GM12873 (cell line): ENCODE measurements around the gene CHPF.

Experiments used
- TF ChIP-seq, protein P1 (sequence below): IDR thresholded peaks from 2 replicates; pipeline ENCODE4 v1.5.1; 2012; ENCODE audit warnings: low read depth, mild to moderate bottlenecking, moderate library complexity, low read length, control low read depth; ENCODE audit not compliant: insufficient read depth; ENCODE audit errors: missing control alignments

CHPF gene

GRCh38 chr2:219553168-219553417 is 9.5 kb upstream of the CHPF start:
- TF ChIP-seq, protein P1, sequence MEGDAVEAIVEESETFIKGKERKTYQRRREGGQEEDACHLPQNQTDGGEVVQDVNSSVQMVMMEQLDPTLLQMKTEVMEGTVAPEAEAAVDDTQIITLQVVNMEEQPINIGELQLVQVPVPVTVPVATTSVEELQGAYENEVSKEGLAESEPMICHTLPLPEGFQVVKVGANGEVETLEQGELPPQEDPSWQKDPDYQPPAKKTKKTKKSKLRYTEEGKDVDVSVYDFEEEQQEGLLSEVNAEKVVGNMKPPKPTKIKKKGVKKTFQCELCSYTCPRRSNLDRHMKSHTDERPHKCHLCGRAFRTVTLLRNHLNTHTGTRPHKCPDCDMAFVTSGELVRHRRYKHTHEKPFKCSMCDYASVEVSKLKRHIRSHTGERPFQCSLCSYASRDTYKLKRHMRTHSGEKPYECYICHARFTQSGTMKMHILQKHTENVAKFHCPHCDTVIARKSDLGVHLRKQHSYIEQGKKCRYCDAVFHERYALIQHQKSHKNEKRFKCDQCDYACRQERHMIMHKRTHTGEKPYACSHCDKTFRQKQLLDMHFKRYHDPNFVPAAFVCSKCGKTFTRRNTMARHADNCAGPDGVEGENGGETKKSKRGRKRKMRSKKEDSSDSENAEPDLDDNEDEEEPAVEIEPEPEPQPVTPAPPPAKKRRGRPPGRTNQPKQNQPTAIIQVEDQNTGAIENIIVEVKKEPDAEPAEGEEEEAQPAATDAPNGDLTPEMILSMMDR: no peak

DNA sequence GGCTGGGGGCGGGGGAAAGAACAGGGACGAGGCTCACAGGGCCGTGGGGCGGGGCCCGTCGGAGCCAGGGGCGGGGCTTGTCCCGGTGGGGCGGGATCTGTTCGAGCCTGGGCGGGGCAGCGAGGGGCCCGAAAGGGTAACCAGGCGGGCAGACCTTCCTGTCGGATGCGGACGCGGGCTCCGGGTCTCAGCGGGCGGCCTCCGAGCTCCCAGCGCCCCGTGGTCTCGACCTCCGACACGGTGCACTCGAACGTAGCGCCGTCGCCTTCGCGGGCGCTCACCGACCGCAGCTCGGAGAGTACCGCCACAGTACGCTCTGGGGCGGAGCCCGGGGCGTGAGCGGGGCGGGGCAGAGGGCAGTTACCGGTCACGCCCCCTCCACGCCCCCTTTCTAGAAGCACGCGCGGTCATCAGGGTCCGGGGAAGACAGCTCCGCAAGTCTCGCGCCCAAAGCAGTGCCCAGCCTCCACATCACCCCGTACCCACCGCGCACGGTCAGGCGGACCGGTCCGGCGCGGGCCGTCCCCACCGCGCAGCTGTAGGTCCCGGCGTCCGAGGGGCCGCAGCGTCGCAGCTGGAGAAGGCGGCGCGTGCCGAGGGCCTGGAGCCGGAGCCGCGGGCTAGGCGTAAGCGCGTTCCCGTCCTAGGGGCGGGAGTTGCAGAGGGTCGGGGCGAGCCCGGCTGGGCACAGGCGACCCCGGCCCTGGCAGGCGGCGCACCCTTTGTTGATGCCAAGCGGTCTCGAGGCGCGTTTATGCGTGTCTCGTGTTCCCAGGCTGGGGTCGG is 9.0 kb upstream of the CHPF start:
- TF ChIP-seq, protein P1: no peak

DNA sequence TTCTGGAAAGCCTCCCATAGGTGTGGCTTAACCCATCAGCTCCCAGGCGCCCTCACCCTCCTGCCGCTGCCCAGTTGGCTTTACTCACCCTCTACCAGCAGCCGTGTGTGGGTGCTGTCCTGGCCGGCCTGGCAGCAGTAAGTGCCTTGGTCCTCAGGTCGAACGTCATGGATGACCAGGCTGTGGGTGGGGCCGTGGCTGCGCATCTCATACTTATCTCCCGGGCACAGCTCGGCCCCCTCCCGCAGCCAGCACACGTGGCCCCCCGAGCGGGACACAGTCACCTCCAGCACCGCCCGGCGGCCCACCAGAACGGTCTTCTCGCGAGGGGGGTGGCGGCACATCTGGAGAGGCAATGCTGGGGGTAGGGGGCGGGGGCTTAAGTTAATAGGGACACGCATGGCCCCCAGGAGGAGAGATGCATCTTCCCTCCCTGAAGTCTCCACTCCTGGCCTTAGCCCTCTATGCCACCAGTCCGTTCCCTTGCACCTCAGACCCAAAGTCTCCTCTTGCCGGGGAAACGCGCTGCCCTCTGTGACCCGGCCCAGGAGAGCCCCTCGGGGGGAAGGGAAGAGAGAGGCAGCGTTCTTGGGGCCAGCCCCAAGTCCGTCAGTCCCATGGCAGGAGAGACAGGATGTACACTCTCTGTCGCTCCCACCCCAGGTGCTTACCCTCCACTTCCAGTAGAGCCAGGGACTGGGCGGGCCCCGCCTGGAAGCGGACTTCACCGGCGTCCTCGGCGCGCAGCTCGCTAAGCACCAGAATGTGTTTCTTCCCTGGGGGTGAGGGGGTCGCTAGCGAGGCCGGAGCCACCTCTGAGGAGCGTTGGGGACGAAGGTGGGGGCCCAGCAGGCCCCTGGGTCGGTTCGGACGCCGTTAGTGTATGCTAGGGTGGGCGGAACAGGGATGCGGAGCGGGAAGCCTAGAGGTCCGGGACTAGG is 8.1 kb upstream of the CHPF start:
- TF ChIP-seq, protein P1: no peak

GRCh38 chr2:219549619-219550018 is 6.0 kb upstream of the CHPF start:
- TF ChIP-seq, protein P1: no peak

DNA sequence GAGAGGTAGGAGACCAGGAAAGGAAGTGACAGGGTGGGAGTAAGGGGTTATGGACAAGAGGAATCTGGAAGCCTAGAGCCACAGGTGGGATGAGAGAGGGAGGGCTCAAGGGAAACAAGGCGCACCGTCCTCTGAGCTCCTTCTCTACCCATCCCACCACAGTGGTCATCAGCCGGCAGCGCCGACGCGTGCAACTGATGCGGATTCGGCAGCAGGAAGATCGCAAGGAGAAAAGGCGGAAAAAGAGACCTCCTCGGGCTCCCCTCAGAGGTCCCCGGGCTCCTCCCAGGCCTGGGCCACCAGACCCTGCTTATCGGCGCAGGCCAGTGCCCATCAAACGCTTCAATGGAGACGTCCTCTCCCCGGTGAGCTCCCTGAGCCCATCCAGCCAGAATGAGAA is 5.4 kb upstream of the CHPF start:
- TF ChIP-seq, protein P1: no peak

DNA sequence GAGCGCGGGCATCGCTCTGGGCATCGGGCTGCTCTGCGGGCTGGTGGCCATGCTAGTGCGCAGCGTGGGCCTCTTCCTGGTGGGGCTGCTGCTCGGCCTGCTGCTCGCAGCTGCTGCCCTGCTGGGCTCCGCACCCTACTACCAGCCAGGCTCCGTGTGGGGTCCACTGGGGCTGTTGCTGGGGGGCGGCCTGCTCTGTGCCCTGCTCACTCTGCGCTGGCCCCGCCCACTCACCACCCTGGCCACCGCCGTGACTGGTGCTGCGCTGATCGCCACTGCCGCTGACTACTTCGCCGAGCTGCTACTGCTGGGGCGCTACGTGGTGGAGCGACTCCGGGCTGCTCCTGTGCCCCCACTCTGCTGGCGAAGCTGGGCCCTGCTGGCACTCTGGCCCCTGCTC is 4.0 kb upstream of the CHPF start:
- TF ChIP-seq, protein P1: no peak

- TF ChIP-seq, protein P1: no peak
These were observed 2.3 kb upstream of the CHPF start for GRCh38 chr2:219545943-219546352.
